ENCODE measurements around the gene APOA5. TPM values are rescaled to one million over a fixed set of nuclear protein-coding genes. Genes with fewer than 3 reads are reported as not detected.

The APOA5 gene
- total and polyA plus RNA-seq, 2 experiments from 2014 or later, result 0.18 to 0.35 TPM

DNA sequence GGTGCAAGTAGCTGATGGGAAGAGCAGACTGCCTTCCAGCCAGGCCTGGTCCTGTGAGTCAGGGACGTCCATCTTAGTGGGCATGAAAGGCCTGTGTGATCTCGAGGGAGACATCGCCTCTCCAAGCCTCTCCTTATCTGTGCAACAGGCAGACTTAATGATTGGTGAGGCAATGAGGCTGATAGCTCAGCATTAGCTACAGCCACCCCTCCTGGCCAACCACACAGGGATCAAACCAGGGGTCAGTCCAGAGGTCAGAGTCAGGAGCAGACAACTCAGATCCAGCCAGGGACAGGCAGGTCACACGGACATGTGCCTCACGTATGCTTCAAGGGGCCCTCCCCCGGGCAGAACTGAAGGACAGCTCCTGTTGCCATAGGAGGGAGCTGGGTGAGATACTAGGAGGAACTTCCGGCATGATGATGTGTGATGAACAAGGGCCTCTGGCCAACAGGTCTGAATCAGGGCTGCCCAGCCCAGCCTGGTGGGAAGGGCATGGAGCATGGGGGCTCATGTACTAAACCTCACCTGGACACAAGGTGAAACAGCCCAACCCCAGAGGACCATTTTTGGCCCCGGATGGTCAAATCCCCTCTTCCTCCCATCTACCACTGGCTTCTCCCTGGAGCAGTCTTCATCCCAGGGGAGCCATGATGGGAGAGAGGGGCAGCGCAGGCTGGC lies 35.2 kb upstream of the APOA5 start:
- Histone ChIP-seq H3K36me3 (ENCODE audit: insufficient read depth) (no peaks in the 10 kb centered on the region), H3K27me3 (ENCODE audit: insufficient read depth) (no peaks in the 10 kb centered on the region), H3F3A (replicated peaks; ENCODE audit: low read depth) (no peaks in the 10 kb centered on the region), H2AFZ (no peak overlapping the region), H3K4me3 (no peak overlapping the region), H3K9me2 (ENCODE audit: insufficient read depth) (no peaks in the 10 kb centered on the region), H4K20me1 (replicated peaks; ENCODE audit: insufficient read depth) (no peaks in the 10 kb centered on the region), H3K79me2 (replicated peaks; ENCODE audit: insufficient read depth) (no peaks in the 10 kb centered on the region), H3K27ac (ENCODE audit: low read depth) (no peak overlapping the region), H3K4me2 (no peak overlapping the region), H3K4me1 (ENCODE audit: insufficient read depth) (no peaks in the 10 kb centered on the region)
- Mint-ChIP-seq H3K27ac (no peak overlapping the region), H3K4me1 (peaks cover 5% of the 10 kb centered on the region), H3K27me3 (ENCODE audit: insufficient read depth, low read depth, poor library complexity) (peaks cover 3% of the 10 kb centered on the region), H3K4me3 (no peak overlapping the region), H3K36me3 (ENCODE audit: low read depth) (no peaks in the 10 kb centered on the region), H3K9me3 (no peaks in the 10 kb centered on the region)
- DNase-seq (ENCODE audit: low spot score) (no peak), ATAC-seq (no peak)
- TF ChIP-seq ZNF331 (CRISPR knock-in tag; IDR thresholded peaks at IDR 0.05; ENCODE audit: low read depth) (no peak), NANOG (IDR thresholded peaks at IDR 0.05; ENCODE audit: borderline replicate concordance) (no peak), JUNB (IDR thresholded peaks at IDR 0.05; ENCODE audit: unreplicated experiment) (no peak), ETS1 (IDR thresholded peaks at IDR 0.05) (no peak), POLR2AphosphoS5 (IDR thresholded peaks at IDR 0.05; ENCODE audit: low read depth) (no peak), CREB1 (CRISPR knock-in tag; IDR thresholded peaks at IDR 0.05; ENCODE audit: low read depth) (no peak), ZNF114 (CRISPR knock-in tag; IDR thresholded peaks at IDR 0.05) (no peak), STAT1 (IDR thresholded peaks at IDR 0.05; ENCODE audit: unreplicated experiment) (no peak), ZNF462 (CRISPR knock-in tag; IDR thresholded peaks at IDR 0.05) (no peak), EZH2 (IDR thresholded peaks at IDR 0.05; ENCODE audit: low read depth, unreplicated experiment) (no peak), EZH2phosphoT487 (IDR thresholded peaks at IDR 0.05; ENCODE audit: unreplicated experiment) (no peak)
- TF ChIP-seq, protein P1, sequence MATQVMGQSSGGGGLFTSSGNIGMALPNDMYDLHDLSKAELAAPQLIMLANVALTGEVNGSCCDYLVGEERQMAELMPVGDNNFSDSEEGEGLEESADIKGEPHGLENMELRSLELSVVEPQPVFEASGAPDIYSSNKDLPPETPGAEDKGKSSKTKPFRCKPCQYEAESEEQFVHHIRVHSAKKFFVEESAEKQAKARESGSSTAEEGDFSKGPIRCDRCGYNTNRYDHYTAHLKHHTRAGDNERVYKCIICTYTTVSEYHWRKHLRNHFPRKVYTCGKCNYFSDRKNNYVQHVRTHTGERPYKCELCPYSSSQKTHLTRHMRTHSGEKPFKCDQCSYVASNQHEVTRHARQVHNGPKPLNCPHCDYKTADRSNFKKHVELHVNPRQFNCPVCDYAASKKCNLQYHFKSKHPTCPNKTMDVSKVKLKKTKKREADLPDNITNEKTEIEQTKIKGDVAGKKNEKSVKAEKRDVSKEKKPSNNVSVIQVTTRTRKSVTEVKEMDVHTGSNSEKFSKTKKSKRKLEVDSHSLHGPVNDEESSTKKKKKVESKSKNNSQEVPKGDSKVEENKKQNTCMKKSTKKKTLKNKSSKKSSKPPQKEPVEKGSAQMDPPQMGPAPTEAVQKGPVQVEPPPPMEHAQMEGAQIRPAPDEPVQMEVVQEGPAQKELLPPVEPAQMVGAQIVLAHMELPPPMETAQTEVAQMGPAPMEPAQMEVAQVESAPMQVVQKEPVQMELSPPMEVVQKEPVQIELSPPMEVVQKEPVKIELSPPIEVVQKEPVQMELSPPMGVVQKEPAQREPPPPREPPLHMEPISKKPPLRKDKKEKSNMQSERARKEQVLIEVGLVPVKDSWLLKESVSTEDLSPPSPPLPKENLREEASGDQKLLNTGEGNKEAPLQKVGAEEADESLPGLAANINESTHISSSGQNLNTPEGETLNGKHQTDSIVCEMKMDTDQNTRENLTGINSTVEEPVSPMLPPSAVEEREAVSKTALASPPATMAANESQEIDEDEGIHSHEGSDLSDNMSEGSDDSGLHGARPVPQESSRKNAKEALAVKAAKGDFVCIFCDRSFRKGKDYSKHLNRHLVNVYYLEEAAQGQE (IDR thresholded peaks at IDR 0.05; ENCODE audit: unreplicated experiment), result no peak
- TF ChIP-seq, protein P2, sequence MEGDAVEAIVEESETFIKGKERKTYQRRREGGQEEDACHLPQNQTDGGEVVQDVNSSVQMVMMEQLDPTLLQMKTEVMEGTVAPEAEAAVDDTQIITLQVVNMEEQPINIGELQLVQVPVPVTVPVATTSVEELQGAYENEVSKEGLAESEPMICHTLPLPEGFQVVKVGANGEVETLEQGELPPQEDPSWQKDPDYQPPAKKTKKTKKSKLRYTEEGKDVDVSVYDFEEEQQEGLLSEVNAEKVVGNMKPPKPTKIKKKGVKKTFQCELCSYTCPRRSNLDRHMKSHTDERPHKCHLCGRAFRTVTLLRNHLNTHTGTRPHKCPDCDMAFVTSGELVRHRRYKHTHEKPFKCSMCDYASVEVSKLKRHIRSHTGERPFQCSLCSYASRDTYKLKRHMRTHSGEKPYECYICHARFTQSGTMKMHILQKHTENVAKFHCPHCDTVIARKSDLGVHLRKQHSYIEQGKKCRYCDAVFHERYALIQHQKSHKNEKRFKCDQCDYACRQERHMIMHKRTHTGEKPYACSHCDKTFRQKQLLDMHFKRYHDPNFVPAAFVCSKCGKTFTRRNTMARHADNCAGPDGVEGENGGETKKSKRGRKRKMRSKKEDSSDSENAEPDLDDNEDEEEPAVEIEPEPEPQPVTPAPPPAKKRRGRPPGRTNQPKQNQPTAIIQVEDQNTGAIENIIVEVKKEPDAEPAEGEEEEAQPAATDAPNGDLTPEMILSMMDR (conservative IDR thresholded peaks at IDR 0.05; ENCODE audit: low read depth in 2 of 2), result no peak
